OCI-LY3 (cell line): Measurements from ENCODE around the gene ERICH4.

ENCODE experiments used
- CTCF ChIP-seq: fragments of 200-600, 300-600 bp; sonication (generic); IDR thresholded peaks from 2 replicates; pipeline ENCODE4 v1.5.1; 2014; ENCODE audit warnings: antibody characterized with exemption, low read length, low read depth
- EZH2phosphoT487 ChIP-seq: fragments of 200-600 bp; shearing (Covaris generic); IDR thresholded peaks from 2 replicates; pipeline ENCODE4 v1.6.1; 2018; ENCODE audit warnings: antibody characterized with exemption, mixed run types, low read depth

GRCh38 chr19:41405776-41406175, 37.2 kb upstream of the ERICH4 start:
- TF ChIP-seq CTCF (no peak), EZH2phosphoT487 (no peak)
